HCT116 (cell line): ENCODE data around the gene KRTAP22-2.

Source experiments
- CTCF ChIP-seq, 3 experiments: fragments of 200-600 bp in 1 of 3; sonication (generic) in 1 of 3; IDR thresholded peaks in 2 of 3; conservative IDR thresholded peaks in 1 of 3; 2 replicates each; pipeline ENCODE4 v1.5.1; 2012 to 2017; ENCODE audit warnings: low read depth in 2 of 3, low read length in 2 of 3, antibody characterized with exemption in 1 of 3, borderline replicate concordance in 1 of 3, control low read depth in 1 of 3, mild to moderate bottlenecking in 1 of 3, mixed read lengths in 1 of 3, mixed run types in 1 of 3, moderate library complexity in 1 of 3; ENCODE audit not compliant: insufficient read depth in 1 of 3
- EGR1 ChIP-seq: IDR thresholded peaks from 2 replicates; pipeline ENCODE4 v1.6.1; 2012; ENCODE audit warnings: low read depth
- EZH2 ChIP-seq: fragments of 200-600 bp; sonication (generic); IDR thresholded peaks from 2 replicates; pipeline ENCODE4 v1.6.1; 2017; ENCODE audit warnings: antibody characterized with exemption, mixed run types
- POLR2AphosphoS5 ChIP-seq: IDR thresholded peaks from 2 replicates; pipeline ENCODE4 v1.6.1; 2011; ENCODE audit warnings: mild to moderate bottlenecking, low read depth, low read length, moderate library complexity
- SP1 ChIP-seq: IDR thresholded peaks from 2 replicates; pipeline ENCODE4 v1.6.1; 2012; ENCODE audit warnings: low read depth

DNA sequence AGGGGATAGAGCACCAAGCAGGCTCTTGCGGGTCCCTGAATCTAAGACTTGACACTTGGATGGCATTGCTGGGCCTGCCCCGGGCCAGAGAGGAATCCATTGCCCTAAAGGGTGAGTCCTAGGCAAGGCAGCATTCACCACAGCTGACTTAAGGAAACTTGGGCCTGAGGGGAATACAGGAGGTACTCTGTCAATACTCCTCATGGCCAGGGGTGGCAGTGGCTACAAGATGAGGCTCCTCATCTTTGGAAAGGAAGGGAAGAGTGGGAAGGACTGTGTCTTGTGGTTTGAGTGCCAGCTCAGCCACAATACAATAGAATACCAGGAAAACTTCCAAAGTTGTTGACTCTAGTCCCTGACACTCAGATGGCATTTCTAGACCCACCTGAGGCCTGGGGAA lies 15.8 kb upstream of the KRTAP22-2 start:
- no peak for TF ChIP-seq CTCF (IDR thresholded peaks at IDR 0.05 in 2 of 3, conservative IDR thresholded peaks at IDR 0.05 in 1 of 3; ENCODE audit: borderline replicate concordance in 1 of 3, insufficient read depth in 1 of 3, low read depth in 2 of 3, low read length in 2 of 3)
- TF ChIP-seq SP1: no peak
- no peak for TF ChIP-seq EGR1
- no peak for TF ChIP-seq EZH2
- no peak for TF ChIP-seq POLR2AphosphoS5
